D721Med (cell line): ENCODE results near the gene P2RY12.

ENCODE experiments used
- DNase-seq: peaks from one replicate; pipeline ENCODE4 v3.0.0; 2011; ENCODE audit warnings: low spot score; ENCODE audit not compliant: insufficient read length
- FAIRE-seq: peaks from 2 replicates; lab custom pipeline; 2011; peaks lifted over from hg19 to GRCh38; lab: Jason Lieb, UNC
- CTCF ChIP-seq: IDR thresholded peaks from 2 replicates; pipeline ENCODE4 v1.5.1; 2012; ENCODE audit warnings: mild to moderate bottlenecking, control low read depth; ENCODE audit not compliant: insufficient read depth; ENCODE audit errors: missing control alignments

The P2RY12 gene

DNA sequence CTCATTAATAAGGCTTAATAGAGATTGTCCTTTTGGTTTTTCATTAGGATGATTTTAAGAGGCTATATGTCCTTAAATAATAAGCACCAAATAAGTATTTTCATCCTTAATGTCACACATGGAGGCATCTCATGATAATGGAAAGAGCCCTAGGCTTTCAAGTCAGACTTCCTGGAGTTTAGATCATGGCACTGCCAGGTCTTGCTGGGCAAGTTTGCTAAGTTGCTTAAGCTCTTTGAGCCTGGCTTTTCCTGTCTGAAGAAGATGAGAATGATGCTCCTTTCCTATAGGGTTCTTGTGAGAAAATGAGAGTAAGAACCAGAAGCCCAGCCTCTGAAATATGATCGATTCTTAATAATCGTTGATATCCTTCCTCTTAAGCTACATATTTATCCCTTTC, 23.4 kb upstream of the P2RY12 start:
- DNase-seq (no peak), FAIRE-seq (no peak)
- no peak for TF ChIP-seq CTCF

- TF ChIP-seq CTCF, result no peak
- no peak for DNase-seq
- FAIRE-seq, result peak; percentile 32
Measured at GRCh38 chr3:151404316-151404715, 19.8 kb upstream of the P2RY12 start.

DNA sequence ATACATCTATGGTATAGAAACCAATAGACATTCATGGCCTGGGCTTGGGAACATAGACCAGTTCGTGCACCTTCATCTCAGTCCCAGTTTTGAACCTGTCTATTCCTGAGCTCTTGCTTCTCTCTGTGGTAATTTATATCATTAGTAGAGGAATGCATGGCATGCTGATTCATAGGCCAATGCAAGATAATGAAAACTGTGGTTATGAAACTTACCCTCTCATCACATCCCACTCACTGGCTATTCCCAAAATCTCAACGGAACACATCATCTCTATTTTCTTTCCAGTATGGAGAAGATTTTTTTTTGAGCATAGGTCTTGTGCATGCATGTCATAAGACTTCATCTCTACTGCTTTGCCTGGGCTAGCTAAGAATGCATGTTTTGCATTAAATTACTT, 18.7 kb upstream of the P2RY12 start:
- no peak for TF ChIP-seq CTCF
- DNase-seq (no peak), FAIRE-seq (no peak)

DNA sequence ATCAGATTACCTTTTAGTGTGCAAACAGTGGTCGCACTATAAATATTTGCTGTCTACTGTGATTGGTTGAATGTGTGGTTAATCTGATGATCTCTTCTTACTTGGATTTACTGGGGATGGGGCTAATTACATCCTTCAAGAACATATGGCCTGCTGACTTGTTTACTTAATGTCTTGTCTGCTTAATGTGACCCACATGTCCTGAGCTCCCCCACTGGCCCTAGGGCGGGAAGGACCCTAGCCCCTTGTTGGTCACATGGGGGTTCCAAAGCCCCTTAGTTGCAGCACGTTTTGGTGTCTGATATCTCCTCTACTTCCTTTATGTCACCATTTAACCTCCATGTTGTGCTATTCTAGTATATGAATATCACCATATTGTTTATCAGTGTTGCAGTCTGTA, 17.8 kb upstream of the P2RY12 start:
- TF ChIP-seq CTCF, result no peak
- DNase-seq, result no peak
- FAIRE-seq, result peak; percentile 95

GRCh38 chr3:151400341-151400740, 15.8 kb upstream of the P2RY12 start:
- FAIRE-seq (no peak), DNase-seq (no peak)
- TF ChIP-seq CTCF, result no peak

DNA sequence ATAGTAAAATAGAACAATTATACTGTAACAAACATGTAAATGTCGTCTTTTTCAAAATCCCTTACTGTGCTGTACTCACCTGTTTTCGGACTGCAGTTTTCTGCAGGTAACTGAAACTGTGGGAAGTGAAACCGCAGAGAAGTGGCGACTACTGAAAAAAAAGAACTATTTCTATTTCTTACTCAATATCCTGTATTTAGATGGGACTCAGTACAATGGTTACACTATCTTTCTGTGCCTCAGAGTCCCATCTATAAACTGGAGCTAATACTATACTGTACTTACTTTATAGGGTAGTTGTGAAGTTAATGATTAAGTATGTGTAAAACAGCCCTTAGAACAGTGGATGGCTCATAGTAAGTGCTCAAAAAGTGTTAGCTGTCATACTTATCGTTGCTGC, 14.3 kb upstream of the P2RY12 start:
- no peak for TF ChIP-seq CTCF
- FAIRE-seq, result no peak
- no peak for DNase-seq

DNA sequence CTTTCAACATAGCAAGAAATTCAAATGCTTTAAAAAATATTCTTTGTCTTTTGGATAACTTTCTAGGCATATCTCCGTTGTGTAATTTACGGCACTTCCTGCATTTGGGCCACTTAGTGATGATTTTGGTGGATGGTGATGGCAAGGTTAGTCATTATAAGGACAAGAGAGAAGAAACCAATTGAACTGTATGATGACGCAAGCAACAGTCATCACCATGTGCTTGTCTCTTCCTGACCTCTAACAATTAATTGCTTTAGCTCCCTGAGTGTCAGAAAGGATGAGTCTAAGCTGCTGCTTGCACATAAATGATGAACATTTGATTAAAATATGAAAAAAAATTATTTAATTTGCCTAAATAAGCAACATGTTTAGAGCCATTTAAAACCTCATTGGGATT, 11.3 kb upstream of the P2RY12 start:
- DNase-seq (no peak), FAIRE-seq (no peak)
- TF ChIP-seq CTCF, result no peak
